ENCODE results near the gene PIM2. TPM values are rescaled to one million over a fixed set of nuclear protein-coding genes. Genes with fewer than 3 reads are reported as not detected.

PIM2 gene
- total and polyA plus RNA-seq, 2 experiments from 2014 or later: 4.4 to 4.6 TPM

- TF ChIP-seq EZH2 (IDR thresholded peaks at IDR 0.05; ENCODE audit: insufficient read depth, poor library complexity, severe bottlenecking) (no peak), EZH2phosphoT487 (IDR thresholded peaks at IDR 0.05; ENCODE audit: insufficient read depth, low read depth) (no peak)
- Histone ChIP-seq H3K4me2 (ENCODE audit: unreplicated experiment) (peak within 1 kb of the TSS; percentile 96), H3K27ac (peak within 1 kb of the TSS; percentile 100), H3K79me2 (ENCODE audit: insufficient read depth) (peaks cover 46% of the 10 kb centered on the region), H3K9me3 (ENCODE audit: low read depth) (no peaks in the 10 kb centered on the region), H4K20me1 (ENCODE audit: insufficient read depth) (no peaks in the 10 kb centered on the region), H2AFZ (0 out of 2 replicates have a peak within 1 kb of the TSS, but pooled peaks have one; percentile 44), H3K4me3 (peak within 1 kb of the TSS; percentile 85), H3K4me1 (ENCODE audit: insufficient read depth) (peaks cover 15% of the 10 kb centered on the region; the same call in 1 of the 2 replicates), H3K9me2 (ENCODE audit: insufficient read depth) (no peaks in the 10 kb centered on the region), H3F3A (ENCODE audit: insufficient read depth) (peaks cover 11% of the 10 kb centered on the region), H3K36me3 (ENCODE audit: low read depth) (no peaks in the 10 kb centered on the region), H3K27me3 (replicated peaks; ENCODE audit: insufficient read depth) (no peaks in the 10 kb centered on the region), H3K9ac (peak within 1 kb of the TSS; percentile 99)
- in situ Hi-C loops (cut with MboI): no loop called here
- WGBS, 2 experiments (ENCODE audit: low coverage in 1 of 2, low lambda C conversion rate in 2 of 2, missing lambda C conversion rate in 2 of 2): 0 to 1% methylated on average over 5 to 15 of the region's 53 CpGs
- no peak for DNase-seq
These were observed 38.6 kb upstream of the PIM2 start, which contains the start of gene OTUD5 for GRCh38 chrX:48957477-48957826. Gene OTUD5, minus strand, starts transcription at chrX:48957607. Its CDS starts 37 bp downstream, at chrX:48957570.

GRCh38 chrX:48956728-48957414, 38.0 kb upstream of the PIM2 start:
- peaks cover 15% of the 10 kb centered on the region; the same call in 1 of the 2 replicates for H3K4me1 ChIP-seq (ENCODE audit: insufficient read depth)
- peaks cover 52% of the 10 kb centered on the region for H3K79me2 ChIP-seq (ENCODE audit: insufficient read depth)
- TF ChIP-seq EZH2 (IDR thresholded peaks at IDR 0.05; ENCODE audit: insufficient read depth, poor library complexity, severe bottlenecking) (no peak), EZH2phosphoT487 (IDR thresholded peaks at IDR 0.05; ENCODE audit: insufficient read depth, low read depth) (no peak)
- in situ Hi-C loops (cut with MboI): no loop called here
- peak overlapping the region; percentile 85 for H3K4me3 ChIP-seq
- peaks cover 11% of the 10 kb centered on the region for H3F3A ChIP-seq (ENCODE audit: insufficient read depth)
- peak overlapping the region; percentile 99 for H3K9ac ChIP-seq
- no peaks in the 10 kb centered on the region for H3K9me2 ChIP-seq (ENCODE audit: insufficient read depth)
- peak overlapping the region; percentile 100 for H3K27ac ChIP-seq
- H2AFZ ChIP-seq: no peak overlapping the region
- H3K4me2 ChIP-seq (ENCODE audit: unreplicated experiment): peak overlapping the region; percentile 85
- no peaks in the 10 kb centered on the region for H3K36me3 ChIP-seq (ENCODE audit: low read depth)
- peak; percentile 48 for DNase-seq
- H3K9me3 ChIP-seq (ENCODE audit: low read depth): no peaks in the 10 kb centered on the region
- H3K27me3 ChIP-seq (replicated peaks; ENCODE audit: insufficient read depth): no peaks in the 10 kb centered on the region
- no peaks in the 10 kb centered on the region for H4K20me1 ChIP-seq (ENCODE audit: insufficient read depth)
- WGBS, 2 experiments (ENCODE audit: low coverage in 1 of 2, low lambda C conversion rate in 2 of 2, missing lambda C conversion rate in 2 of 2): 0 to 3% methylated on average over 12 to 38 of the region's 61 CpGs

DNA sequence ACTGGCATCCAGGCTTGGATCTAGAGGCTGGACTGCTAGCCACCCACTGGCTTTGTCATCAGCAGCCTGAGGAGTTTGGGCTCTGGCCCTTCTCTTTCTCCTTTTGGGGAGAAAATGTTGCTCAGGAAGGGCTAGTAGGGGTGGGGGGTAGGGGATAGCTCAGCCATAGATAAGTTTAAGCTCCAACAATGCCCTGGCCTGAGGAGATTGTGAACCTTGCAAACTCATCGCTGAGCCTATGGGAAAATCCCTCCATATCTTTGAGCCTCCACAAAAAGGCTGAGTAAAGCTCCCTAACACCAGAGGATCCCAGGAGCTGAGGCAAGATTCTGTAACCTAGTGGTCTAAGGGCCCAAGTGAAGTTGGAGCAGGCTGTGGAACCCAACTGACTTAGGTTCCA, 29.8 kb upstream of the PIM2 start:
- H3K36me3 ChIP-seq (ENCODE audit: low read depth): no peaks in the 10 kb centered on the region
- in situ Hi-C loops (cut with MboI): loop anchor here (25.0 kb wide), 1 partner anchor 89 kb away; the partner anchor contains the start of gene TFE3
- H4K20me1 ChIP-seq (ENCODE audit: insufficient read depth): no peaks in the 10 kb centered on the region

GRCh38 chrX:48945517-48946348, 26.9 kb upstream of the PIM2 start:
- no peaks in the 10 kb centered on the region for H4K20me1 ChIP-seq (ENCODE audit: insufficient read depth)
- H3K79me2 ChIP-seq (ENCODE audit: insufficient read depth): peaks cover 91% of the 10 kb centered on the region

More for the DNA sequence above, 29.8 kb upstream of the PIM2 start:
- Histone ChIP-seq H3K27me3 (replicated peaks; ENCODE audit: insufficient read depth) (no peaks in the 10 kb centered on the region), H3K79me2 (ENCODE audit: insufficient read depth) (peaks cover 96% of the 10 kb centered on the region), H3K9me3 (ENCODE audit: low read depth) (no peaks in the 10 kb centered on the region), H3K4me2 (ENCODE audit: unreplicated experiment) (no peak overlapping the region), H3K27ac (no peak overlapping the region), H3F3A (ENCODE audit: insufficient read depth) (no peaks in the 10 kb centered on the region), H3K4me3 (no peak overlapping the region), H3K9me2 (ENCODE audit: insufficient read depth) (no peaks in the 10 kb centered on the region), H2AFZ (no peak overlapping the region), H3K4me1 (ENCODE audit: insufficient read depth) (no peaks in the 10 kb centered on the region), H3K9ac (no peak overlapping the region)
- DNase-seq: no peak
- WGBS, 2 experiments (ENCODE audit: low coverage in 1 of 2, low lambda C conversion rate in 2 of 2, missing lambda C conversion rate in 2 of 2): 100% methylated on average over 1 of the region's 1 CpG
- TF ChIP-seq EZH2 (IDR thresholded peaks at IDR 0.05; ENCODE audit: insufficient read depth, poor library complexity, severe bottlenecking): no peak
- TF ChIP-seq EZH2phosphoT487 (IDR thresholded peaks at IDR 0.05; ENCODE audit: insufficient read depth, low read depth): no peak

More at GRCh38 chrX:48945517-48946348, 26.9 kb upstream of the PIM2 start:
- Histone ChIP-seq H3K36me3 (ENCODE audit: low read depth) (no peaks in the 10 kb centered on the region), H2AFZ (no peak overlapping the region), H3K27ac (no peak overlapping the region), H3F3A (ENCODE audit: insufficient read depth) (no peaks in the 10 kb centered on the region), H3K9me3 (ENCODE audit: low read depth) (no peaks in the 10 kb centered on the region), H3K4me2 (ENCODE audit: unreplicated experiment) (no peak overlapping the region), H3K27me3 (replicated peaks; ENCODE audit: insufficient read depth) (no peaks in the 10 kb centered on the region), H3K9me2 (ENCODE audit: insufficient read depth) (no peaks in the 10 kb centered on the region), H3K4me3 (no peak overlapping the region), H3K4me1 (ENCODE audit: insufficient read depth) (no peaks in the 10 kb centered on the region), H3K9ac (no peak overlapping the region)
- in situ Hi-C loops (cut with MboI): loop anchor here (25.0 kb wide), 1 partner anchor 92 kb away; the partner anchor contains the start of gene TFE3
- 48 to 63% methylated on average over 6 to 8 of the region's 8 CpGs for WGBS, 2 experiments (ENCODE audit: low coverage in 1 of 2, low lambda C conversion rate in 2 of 2, missing lambda C conversion rate in 2 of 2)
- TF ChIP-seq EZH2 (IDR thresholded peaks at IDR 0.05; ENCODE audit: insufficient read depth, poor library complexity, severe bottlenecking): no peak
- TF ChIP-seq EZH2phosphoT487 (IDR thresholded peaks at IDR 0.05; ENCODE audit: insufficient read depth, low read depth): no peak
- peak; percentile 68 for DNase-seq

Data from GM23248 (cell line).